Keratinocyte (primary cell): ENCODE measurements around the gene FLVCR1. TPM values are rescaled to one million over a fixed set of nuclear protein-coding genes. Genes with fewer than 3 reads are reported as not detected.

Experiments
- DNase-seq: peaks from one replicate; pipeline ENCODE4 v3.0.0-alpha.2; 2011; ENCODE audit warnings: low read depth, missing footprints, low spot score
- FAIRE-seq: peaks from 2 replicates; lab custom pipeline; 2011; peaks lifted over from hg19 to GRCh38; lab: Jason Lieb, UNC
- H2AFZ ChIP-seq: 2 replicates; pipeline ENCODE4 v1.6.0; 2012; ENCODE audit warnings: low read length, control low read depth, inconsistent platforms; ENCODE audit not compliant: control insufficient read depth
- H3K27ac ChIP-seq: 2 replicates; pipeline ENCODE4 v1.5.1; 2011; ENCODE audit warnings: low read length; ENCODE audit not compliant: control insufficient read depth, insufficient read depth
- H3K27me3 ChIP-seq: 3 replicates; pipeline ENCODE4 v1.6.0; 2011; ENCODE audit warnings: low read length; ENCODE audit not compliant: control insufficient read depth, insufficient read depth; ENCODE audit errors: extremely low read depth
- H3K36me3 ChIP-seq, 2 experiments: 2 replicates in 1 of 2; 3 replicates in 1 of 2; pipeline ENCODE4 v1.5.1; 2011; ENCODE audit warnings: low read length in 2 of 2, mild to moderate bottlenecking in 1 of 2; ENCODE audit not compliant: control insufficient read depth in 2 of 2, insufficient read depth in 2 of 2; ENCODE audit errors: extremely low read depth in 1 of 2
- H3K4me1 ChIP-seq: 3 replicates; pipeline ENCODE4 v1.5.1; 2011; ENCODE audit warnings: low read length; ENCODE audit not compliant: control insufficient read depth, insufficient read depth; ENCODE audit errors: extremely low read depth
- H3K4me2 ChIP-seq: 3 replicates; pipeline ENCODE4 v1.6.0; 2011; ENCODE audit warnings: low read depth, low read length; ENCODE audit not compliant: control insufficient read depth, insufficient read depth; ENCODE audit errors: extremely low read depth
- H3K4me3 ChIP-seq, 3 experiments: fragments of 200-600 bp in 1 of 3; sonication (generic) in 1 of 3; 2 replicates in 2 of 3; 3 replicates in 1 of 3; pipeline ENCODE4 v1.5.1; 2011 to 2016; ENCODE audit warnings: low read length in 3 of 3, mild to moderate bottlenecking in 3 of 3, control low read depth in 2 of 3, inconsistent platforms in 1 of 3, low read depth in 1 of 3, mixed read lengths in 1 of 3, mixed run types in 1 of 3, moderate library complexity in 1 of 3; ENCODE audit not compliant: control insufficient read depth in 2 of 3, insufficient read depth in 2 of 3; ENCODE audit errors: extremely low read depth in 1 of 3
- H3K79me2 ChIP-seq: 2 replicates; pipeline ENCODE4 v1.6.0; 2012; ENCODE audit warnings: low read length; ENCODE audit not compliant: control insufficient read depth, insufficient read depth
- H3K9ac ChIP-seq: 3 replicates; pipeline ENCODE4 v1.6.0; 2011; ENCODE audit warnings: low read length; ENCODE audit not compliant: control insufficient read depth, insufficient read depth; ENCODE audit errors: extremely low read depth
- H3K9me1 ChIP-seq: 3 replicates; pipeline ENCODE4 v1.6.0; 2011; ENCODE audit warnings: low read length; ENCODE audit not compliant: control insufficient read depth, insufficient read depth; ENCODE audit errors: extremely low read depth
- H3K9me3 ChIP-seq: 2 replicates; pipeline ENCODE4 v1.5.1; 2012; ENCODE audit warnings: low read depth, low read length; ENCODE audit not compliant: control insufficient read depth
- H4K20me1 ChIP-seq: 3 replicates; pipeline ENCODE4 v1.6.0; 2011; ENCODE audit warnings: low read length; ENCODE audit not compliant: control insufficient read depth, insufficient read depth; ENCODE audit errors: extremely low read depth
- EZH2 ChIP-seq: IDR thresholded peaks from one replicate; pipeline ENCODE4 v1.6.1; 2012; ENCODE audit warnings: inconsistent platforms, mild to moderate bottlenecking, low read length, moderate library complexity
- dilution Hi-C: fragments of 300-500 bp; cut with MboI; formaldehyde crosslinking; loops from one replicate; pipeline ENCODE4 v1.7.0; 2020; ENCODE audit warnings: low sequenced_read_pairs; ENCODE audit not compliant: extremely low pct_ligation_motif_present
- polyA plus RNA-seq, 5 experiments: library from polyadenylated mRNA; depleted of rRNA in 3 of 5; stranded (reverse) in 3 of 5; stranded (forward) in 1 of 5; unstranded in 1 of 5; fragments of >200 nt; gene quantifications; 1 replicate in 1 of 5; 2 replicates in 3 of 5; 3 replicates in 1 of 5; pipeline versions ENCODE4 v1.2.1 to v1.2.3, GENCODE V29; 2011 to 2012; ENCODE audit warnings: missing spikeins in 2 of 5, low read depth in 1 of 5, low replicate concordance in 1 of 5
- TF ChIP-seq, protein P1 (sequence below), 3 experiments: IDR thresholded peaks in 1 of 3; conservative IDR thresholded peaks in 1 of 3; optimal IDR thresholded peaks in 1 of 3; 2 replicates in 2 of 3; 3 replicates in 1 of 3; pipeline versions ENCODE3 to v1.5.1; 2011; ENCODE audit warnings: low read length in 3 of 3, mild to moderate bottlenecking in 3 of 3, moderate library complexity in 2 of 3, control low read depth in 1 of 3, inconsistent platforms in 1 of 3; ENCODE audit not compliant: insufficient read depth in 2 of 3; ENCODE audit errors: extremely low read depth in 1 of 3

The FLVCR1 gene
- polyA plus RNA-seq, 1 donor (not counting 4 experiments of a cell fraction or from before 2014, with no cell fraction given), result 6.4 TPM

DNA sequence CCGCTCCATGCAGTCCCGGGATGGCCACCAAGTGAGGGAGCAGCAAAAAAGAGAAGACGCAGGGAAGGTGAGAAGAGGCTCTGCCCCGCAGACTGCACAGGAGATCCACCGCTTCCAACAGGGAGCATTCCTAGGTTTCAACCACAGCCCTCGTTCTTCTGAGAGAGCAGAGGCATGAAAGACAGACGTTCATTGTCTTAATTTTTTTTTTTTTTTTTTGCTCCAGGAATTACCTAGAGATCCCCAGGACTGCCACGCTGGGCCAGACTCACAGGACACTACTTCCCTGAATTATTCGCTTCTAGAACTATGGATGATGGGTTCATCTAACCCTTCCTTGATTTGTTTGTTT, 59.0 kb downstream of the FLVCR1 start:
- Histone ChIP-seq H3K79me2 (no peaks in the 10 kb centered on the region), H3K27ac (no peak overlapping the region), H3K4me2 (peak overlapping the region; percentile 27), H3K4me3 (peak overlapping the region in 1 of 3 experiments; percentile 34), H3K36me3 (no peaks in the 10 kb centered on the region), H3K9me3 (no peaks in the 10 kb centered on the region), H2AFZ (peak overlapping the region; percentile 73), H4K20me1 (no peaks in the 10 kb centered on the region), H3K9me1 (no peaks in the 10 kb centered on the region), H3K27me3 (no peaks in the 10 kb centered on the region), H3K4me1 (no peaks in the 10 kb centered on the region), H3K9ac (no peak overlapping the region)
- no peak for TF ChIP-seq EZH2
- no peak for DNase-seq
- no peak for FAIRE-seq
- dilution Hi-C loops, result no loop called here

DNA sequence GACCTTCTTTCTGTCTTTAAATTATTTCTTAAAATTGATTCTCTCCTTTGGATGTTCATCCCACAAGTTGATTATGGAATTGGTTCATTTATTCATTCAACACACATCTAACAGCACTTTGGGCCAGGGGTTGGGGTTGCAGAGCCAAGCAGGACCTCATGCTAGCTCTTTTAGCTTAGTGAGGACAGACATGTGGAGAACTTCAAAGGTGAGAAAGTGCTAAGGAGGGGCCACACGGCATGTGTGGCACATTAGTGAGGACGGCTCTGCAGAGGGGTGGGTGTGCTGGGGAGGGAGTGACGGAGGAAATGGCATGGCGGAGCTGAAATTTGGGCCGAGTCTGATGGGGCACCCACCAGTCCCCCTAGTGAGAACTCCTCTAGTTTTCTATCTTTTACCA, 59.8 kb downstream of the FLVCR1 start:
- H2AFZ ChIP-seq, result no peak overlapping the region
- no peaks in the 10 kb centered on the region for H3K9me1 ChIP-seq
- H3K4me3 ChIP-seq, result no peak overlapping the region
- dilution Hi-C loops, result no loop called here
- no peaks in the 10 kb centered on the region for H3K9me3 ChIP-seq
- no peaks in the 10 kb centered on the region for H3K4me1 ChIP-seq
- H3K9ac ChIP-seq, result no peak overlapping the region
- TF ChIP-seq, protein P1, sequence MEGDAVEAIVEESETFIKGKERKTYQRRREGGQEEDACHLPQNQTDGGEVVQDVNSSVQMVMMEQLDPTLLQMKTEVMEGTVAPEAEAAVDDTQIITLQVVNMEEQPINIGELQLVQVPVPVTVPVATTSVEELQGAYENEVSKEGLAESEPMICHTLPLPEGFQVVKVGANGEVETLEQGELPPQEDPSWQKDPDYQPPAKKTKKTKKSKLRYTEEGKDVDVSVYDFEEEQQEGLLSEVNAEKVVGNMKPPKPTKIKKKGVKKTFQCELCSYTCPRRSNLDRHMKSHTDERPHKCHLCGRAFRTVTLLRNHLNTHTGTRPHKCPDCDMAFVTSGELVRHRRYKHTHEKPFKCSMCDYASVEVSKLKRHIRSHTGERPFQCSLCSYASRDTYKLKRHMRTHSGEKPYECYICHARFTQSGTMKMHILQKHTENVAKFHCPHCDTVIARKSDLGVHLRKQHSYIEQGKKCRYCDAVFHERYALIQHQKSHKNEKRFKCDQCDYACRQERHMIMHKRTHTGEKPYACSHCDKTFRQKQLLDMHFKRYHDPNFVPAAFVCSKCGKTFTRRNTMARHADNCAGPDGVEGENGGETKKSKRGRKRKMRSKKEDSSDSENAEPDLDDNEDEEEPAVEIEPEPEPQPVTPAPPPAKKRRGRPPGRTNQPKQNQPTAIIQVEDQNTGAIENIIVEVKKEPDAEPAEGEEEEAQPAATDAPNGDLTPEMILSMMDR (optimal IDR thresholded peaks at IDR 0.05 in 1 of 3, IDR thresholded peaks at IDR 0.05 in 1 of 3, conservative IDR thresholded peaks at IDR 0.05 in 1 of 3; ENCODE audit: extremely low read depth in 1 of 3, insufficient read depth in 2 of 3, low read length in 3 of 3), result no peak
- no peak for TF ChIP-seq EZH2
- H4K20me1 ChIP-seq, result no peaks in the 10 kb centered on the region
- H3K36me3 ChIP-seq, result no peaks in the 10 kb centered on the region
- no peaks in the 10 kb centered on the region for H3K79me2 ChIP-seq
- H3K4me2 ChIP-seq, result no peak overlapping the region
- no peaks in the 10 kb centered on the region for H3K27me3 ChIP-seq
- no peak overlapping the region for H3K27ac ChIP-seq
- no peak for FAIRE-seq
- no peak for DNase-seq

DNA sequence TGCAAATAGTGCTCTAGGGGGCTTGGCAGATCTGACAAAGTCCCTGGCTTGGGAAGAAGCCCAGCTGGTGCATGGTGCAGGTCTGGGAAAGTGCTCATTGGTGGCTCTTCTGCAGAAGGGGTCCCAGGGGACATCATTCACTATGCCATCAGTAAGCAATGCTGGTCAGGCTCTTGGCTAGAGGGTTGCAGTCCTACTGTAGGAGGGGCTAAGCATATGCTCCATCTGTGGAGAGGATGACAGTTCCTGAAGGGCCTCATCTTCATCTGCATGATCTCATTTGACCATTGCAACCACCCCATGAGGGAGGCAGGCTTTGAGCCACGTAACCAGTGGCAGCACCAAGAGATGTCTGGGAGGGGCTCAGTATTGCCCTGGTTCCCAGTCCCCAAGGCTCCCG, 60.7 kb downstream of the FLVCR1 start:
- dilution Hi-C loops, result no loop called here
- DNase-seq, result no peak
- Histone ChIP-seq H3K27me3 (peaks cover 2% of the 10 kb centered on the region), H3K9me3 (no peaks in the 10 kb centered on the region), H3K27ac (no peak overlapping the region), H2AFZ (no peak overlapping the region), H3K9ac (no peak overlapping the region), H3K79me2 (no peaks in the 10 kb centered on the region), H3K4me3 (no peak overlapping the region), H3K4me1 (no peaks in the 10 kb centered on the region), H4K20me1 (no peaks in the 10 kb centered on the region), H3K9me1 (no peaks in the 10 kb centered on the region), H3K36me3 (no peaks in the 10 kb centered on the region), H3K4me2 (no peak overlapping the region)
- TF ChIP-seq, protein P1 (optimal IDR thresholded peaks at IDR 0.05 in 1 of 3, IDR thresholded peaks at IDR 0.05 in 1 of 3, conservative IDR thresholded peaks at IDR 0.05 in 1 of 3; ENCODE audit: extremely low read depth in 1 of 3, insufficient read depth in 2 of 3, low read length in 3 of 3), result no peak
- no peak for TF ChIP-seq EZH2
- no peak for FAIRE-seq
